ENCODE results near the gene OSBPL1A. TPM values are rescaled to one million over a fixed set of nuclear protein-coding genes. Genes with fewer than 3 reads are reported as not detected.
"Not testable (repeated sequence)": the region's sequence is repeated elsewhere in the genome, so short reads cannot be mapped to it uniquely, and the experiment has no call there.

Gene OSBPL1A
- total RNA-seq, 2 experiments from 2014 or later = 2.9 to 3.4 TPM

DNA sequence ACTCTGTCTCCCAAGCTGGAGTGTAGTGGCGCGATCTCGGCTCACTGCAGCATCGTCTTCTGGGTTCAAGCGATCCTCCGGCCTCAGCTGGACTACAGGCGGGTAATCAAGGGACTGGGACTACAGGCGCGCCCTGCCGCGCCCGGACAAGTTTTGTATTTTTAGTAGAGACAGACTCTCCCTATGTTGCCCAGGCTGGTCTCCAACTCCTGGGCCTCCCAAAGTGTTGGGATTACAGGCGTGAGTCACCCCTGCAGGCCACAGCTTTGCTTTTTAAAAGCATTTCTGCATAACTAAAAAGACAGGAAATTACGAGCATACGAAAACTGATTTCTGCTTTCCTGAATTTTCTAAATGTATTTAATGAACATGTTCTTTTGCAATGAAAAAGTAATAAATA, 916 bp upstream of the OSBPL1A start:
- intact Hi-C loops (cut with DNase I, micrococcal nuclease) = loop anchor here in 1 of 2 experiments (5.0 kb wide), 1 partner anchor 59 kb away; no protein-coding TSS in a partner anchor

DNA sequence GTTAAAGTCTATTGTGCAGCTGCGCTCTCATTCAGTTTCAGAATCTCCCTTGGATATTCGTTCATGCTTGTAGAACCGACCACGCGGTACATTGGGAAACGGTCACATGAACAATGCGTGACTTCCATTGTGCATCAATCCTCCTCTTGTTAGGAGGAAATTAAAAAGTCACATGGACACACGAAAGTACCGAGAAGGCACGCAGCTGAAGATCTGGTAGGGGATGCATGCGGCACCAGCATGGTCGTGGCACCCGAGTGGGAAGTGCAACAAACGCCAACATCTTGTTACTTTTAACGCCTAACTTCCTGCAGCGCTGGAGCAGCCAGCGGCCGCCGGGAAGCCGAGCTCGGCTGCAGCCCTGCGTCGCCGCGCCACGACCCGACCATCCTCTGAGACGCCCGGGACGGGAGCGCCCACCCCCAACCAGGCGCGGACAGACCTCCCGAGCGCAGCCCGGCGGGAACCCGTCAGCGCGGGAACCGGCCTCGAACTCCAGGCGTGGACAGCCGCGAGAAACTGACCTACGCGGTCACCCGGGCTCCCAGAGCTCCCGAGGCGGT, 412 bp downstream of the OSBPL1A start:
- Mint-ChIP-seq H3K36me3 (ENCODE audit: low read depth) (no peaks in the 10 kb centered on the region), H3K4me1 (peaks cover 28% of the 10 kb centered on the region), H3K4me3 (peak overlapping the region; percentile 76), H3K27me3 (peaks cover 12% of the 10 kb centered on the region), H3K9me3 (ENCODE audit: low read depth) (no peaks in the 10 kb centered on the region), H3K27ac (peak overlapping the region; percentile 59)
- peak; percentile 24 for ATAC-seq
- intact Hi-C loops (cut with DNase I, micrococcal nuclease) = loop anchor here (1.0 to 5.0 kb wide), 5 partner anchors 28 to 60 kb away; partner anchors contain the start of gene IMPACT (in 1 of the 2)
- peak; percentile 44 for DNase-seq
- POLR2A ChIA-PET = interaction anchor here (0.6 to 1.7 kb wide), 3 partner anchors 17 to 1889 kb away, joined by 5 to 6 read pairs (median 5); no protein-coding TSS in a partner anchor
- CTCF ChIA-PET = interaction anchor here (0.6 to 2.0 kb wide), 9 partner anchors 27 to 1558 kb away, joined by 3 to 11 read pairs (median 3); no protein-coding TSS in a partner anchor

More for the DNA sequence above, 916 bp upstream of the OSBPL1A start:
- ChIA-PET POLR2A (interaction anchor here (1.7 kb wide), 1 partner anchor 30 kb away, joined by 6 read pairs; no protein-coding TSS in a partner anchor), CTCF (interaction anchor here (0.5 to 1.7 kb wide), 3 partner anchors 16 to 90 kb away, joined by 4 to 11 read pairs (median 5); no protein-coding TSS in a partner anchor)
- no peak for DNase-seq
- Mint-ChIP-seq H3K36me3 (ENCODE audit: low read depth) (no peaks in the 10 kb centered on the region), H3K27me3 (peaks cover 16% of the 10 kb centered on the region), H3K4me3 (peak overlapping the region; percentile 76), H3K4me1 (peaks cover 28% of the 10 kb centered on the region), H3K27ac (no peak overlapping the region), H3K9me3 (ENCODE audit: low read depth) (no peaks in the 10 kb centered on the region)
- ATAC-seq = no peak

DNA sequence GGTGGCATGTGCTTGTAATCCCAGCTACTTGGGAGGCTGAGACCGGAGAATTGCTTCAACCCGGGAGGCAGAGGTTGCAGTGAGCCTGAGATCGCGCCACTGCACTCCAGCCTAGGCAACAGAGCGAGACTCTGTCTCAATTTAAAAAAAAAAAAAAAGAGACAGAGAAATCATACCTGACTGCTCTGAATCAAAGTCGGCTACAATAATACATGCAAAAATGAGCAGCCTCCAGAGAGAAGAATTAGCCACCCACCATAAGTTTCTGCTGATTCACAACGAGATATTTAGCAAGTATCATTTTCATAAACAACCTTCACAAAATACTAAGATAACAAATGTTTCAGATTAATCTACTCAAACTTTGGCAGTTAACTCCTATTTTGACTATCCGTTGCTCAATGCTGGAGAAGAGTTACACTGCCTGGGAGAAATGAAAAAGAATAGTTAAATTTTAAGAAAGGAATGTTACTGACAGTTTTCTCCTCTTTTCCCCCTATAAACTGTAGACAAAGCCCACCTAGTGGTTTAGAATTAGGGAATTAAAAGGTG, 1.5 kb downstream of the OSBPL1A start:
- H3K4me3 Mint-ChIP-seq = no peak overlapping the region
- intact Hi-C loops (cut with DNase I, micrococcal nuclease) = loop anchor here (2.0 to 5.0 kb wide), 4 partner anchors 27 to 61 kb away; partner anchors contain the start of gene IMPACT (in 1 of the 2)

DNA sequence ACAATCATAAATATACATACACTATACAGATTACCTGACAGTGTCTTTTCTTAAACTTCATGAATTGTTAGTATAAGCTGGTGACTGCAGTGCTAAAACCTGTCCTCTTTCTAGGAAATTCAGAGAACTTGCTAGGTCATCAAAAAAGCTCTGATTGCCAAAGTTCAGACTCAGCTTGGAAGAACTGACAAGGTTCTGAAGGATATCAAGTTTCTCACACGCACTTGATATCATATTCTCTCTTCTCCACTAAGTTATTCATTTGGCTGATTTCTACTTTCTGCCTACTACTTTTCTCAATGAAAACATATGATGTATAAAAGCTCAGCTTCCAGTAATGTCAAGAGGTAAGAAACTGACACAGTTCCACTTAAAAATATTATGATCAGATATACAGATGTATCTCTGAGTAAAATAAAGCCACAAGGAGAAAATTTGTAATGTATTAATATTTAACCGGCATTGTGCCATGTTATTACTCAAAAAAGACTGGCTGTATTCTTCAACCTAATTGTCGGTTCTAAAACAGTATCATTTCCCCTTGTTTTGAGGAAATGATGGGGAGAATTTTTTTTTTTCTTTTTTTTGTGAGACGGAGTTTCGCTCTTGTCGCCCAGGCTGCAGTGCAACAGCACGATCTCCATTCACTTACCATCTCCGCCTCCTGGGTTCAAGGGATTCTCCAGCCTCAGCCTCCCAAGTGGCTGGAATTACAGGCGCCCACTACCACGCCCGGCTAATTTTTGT, 2.4 kb downstream of the OSBPL1A start:
- H3K27me3 Mint-ChIP-seq = peaks cover 14% of the 10 kb centered on the region
- ChIA-PET CTCF (no interaction called here), POLR2A (interaction anchor here (0.5 to 0.9 kb wide), 2 partner anchors 22 to 26 kb away, joined by 3 read pairs; no protein-coding TSS in a partner anchor)
- ATAC-seq (no peak), DNase-seq (no peak)
- intact Hi-C loops (cut with DNase I, micrococcal nuclease) = loop anchor here in 1 of 2 experiments (5.0 kb wide), 1 partner anchor 62 kb away; no protein-coding TSS in a partner anchor
- peaks cover 19% of the 10 kb centered on the region for H3K4me1 Mint-ChIP-seq
- H3K36me3 Mint-ChIP-seq (ENCODE audit: low read depth) = peaks cover 2% of the 10 kb centered on the region
- no peaks in the 10 kb centered on the region for H3K9me3 Mint-ChIP-seq (ENCODE audit: low read depth)
- H3K4me3 Mint-ChIP-seq = no peak overlapping the region
- H3K27ac Mint-ChIP-seq = no peak overlapping the region

More for the DNA sequence above, 1.5 kb downstream of the OSBPL1A start:
- H3K9me3 Mint-ChIP-seq (ENCODE audit: low read depth) = no peaks in the 10 kb centered on the region
- no peak overlapping the region for H3K27ac Mint-ChIP-seq
- peaks cover under 1% of the 10 kb centered on the region for H3K36me3 Mint-ChIP-seq (ENCODE audit: low read depth)
- POLR2A ChIA-PET = no interaction called here
- H3K4me1 Mint-ChIP-seq = peaks cover 26% of the 10 kb centered on the region
- ATAC-seq = no peak
- H3K27me3 Mint-ChIP-seq = peaks cover 12% of the 10 kb centered on the region
- CTCF ChIA-PET = interaction anchor here (0.7 to 2.0 kb wide), 3 partner anchors 26 to 219 kb away, joined by 3 to 10 read pairs (median 3); no protein-coding TSS in a partner anchor
- no peak for DNase-seq

DNA sequence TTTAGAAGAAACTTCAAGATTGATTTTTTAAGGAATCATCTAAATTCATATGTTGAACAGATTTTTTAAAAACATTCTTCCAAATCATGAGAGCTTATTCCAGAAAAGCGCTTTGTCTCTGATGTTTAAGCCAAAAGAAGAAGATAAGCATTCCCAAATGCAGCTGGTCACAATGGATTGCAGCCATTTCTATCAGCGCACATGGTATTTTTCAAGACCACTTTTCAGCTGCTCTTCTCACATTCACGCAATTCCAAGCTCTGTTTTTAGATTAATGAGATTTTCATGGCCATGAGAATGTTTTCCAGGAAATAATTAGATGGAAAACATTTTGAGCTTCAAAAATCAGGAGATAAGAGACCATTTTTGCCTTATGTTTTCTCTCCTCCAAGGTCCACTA, 8.7 kb downstream of the OSBPL1A start:
- Mint-ChIP-seq H3K36me3 (ENCODE audit: low read depth) (peaks cover 4% of the 10 kb centered on the region), H3K9me3 (ENCODE audit: low read depth) (no peaks in the 10 kb centered on the region), H3K4me3 (no peak overlapping the region), H3K27me3 (peaks cover 3% of the 10 kb centered on the region), H3K27ac (no peak overlapping the region), H3K4me1 (no peaks in the 10 kb centered on the region)
- ChIA-PET CTCF (interaction anchor here (0.6 to 0.9 kb wide), 3 partner anchors 20 to 666 kb away, joined by 3 to 6 read pairs (median 3); no protein-coding TSS in a partner anchor), POLR2A (no interaction called here)
- intact Hi-C loops (cut with DNase I, micrococcal nuclease) = no loop called here
- DNase-seq = no peak
- ATAC-seq = no peak

DNA sequence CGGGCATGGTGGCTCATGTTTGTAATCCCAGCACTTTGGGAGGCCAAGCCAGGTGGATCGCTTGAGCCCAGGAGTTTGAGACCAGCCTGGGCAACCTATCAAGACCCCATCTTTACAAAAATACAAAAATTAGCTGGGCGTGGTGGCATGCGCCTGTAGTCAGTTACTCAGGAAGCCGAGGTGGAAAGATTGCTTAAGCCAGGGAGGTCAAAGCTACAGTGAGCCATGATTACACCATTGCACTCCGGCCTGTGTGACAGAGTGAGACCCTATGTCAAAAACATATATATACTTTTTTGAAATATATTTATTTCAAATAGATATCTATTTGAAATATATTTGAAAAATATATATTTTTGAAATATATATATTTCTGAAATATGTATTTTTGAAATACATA, 10.9 kb downstream of the OSBPL1A start:
- peaks cover 4% of the 10 kb centered on the region for H3K36me3 Mint-ChIP-seq (ENCODE audit: low read depth)
- ATAC-seq (no peak), DNase-seq (no peak)
- no peaks in the 10 kb centered on the region for H3K9me3 Mint-ChIP-seq (ENCODE audit: low read depth)
- no peak overlapping the region for H3K27ac Mint-ChIP-seq
- ChIA-PET POLR2A (no interaction called here), CTCF (no interaction called here)
- peaks cover 3% of the 10 kb centered on the region for H3K27me3 Mint-ChIP-seq
- H3K4me3 Mint-ChIP-seq = no peak overlapping the region
- no peaks in the 10 kb centered on the region for H3K4me1 Mint-ChIP-seq
- intact Hi-C loops (cut with DNase I, micrococcal nuclease) = no loop called here

DNA sequence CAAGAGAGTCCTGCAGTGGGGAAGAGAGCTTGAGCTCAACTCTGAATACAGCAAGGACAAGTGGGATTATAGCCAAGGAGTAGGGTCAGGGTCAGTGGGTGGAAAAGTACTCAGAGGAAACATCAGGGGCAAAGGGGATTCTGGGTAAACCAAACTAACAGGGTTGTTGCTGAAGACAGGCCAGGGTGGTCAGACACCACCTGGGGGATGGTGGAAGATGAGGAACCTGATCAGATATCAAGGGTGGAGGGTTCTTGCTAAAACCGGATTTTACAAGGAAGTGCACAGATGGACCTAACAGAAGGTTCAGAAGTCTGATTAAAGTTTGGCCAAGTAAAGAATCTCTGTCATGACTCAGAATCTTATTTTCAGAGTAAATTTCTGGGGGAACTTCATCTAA, 16.5 kb downstream of the OSBPL1A start:
- Mint-ChIP-seq H3K4me3 (no peak overlapping the region), H3K36me3 (ENCODE audit: low read depth) (peaks cover 2% of the 10 kb centered on the region), H3K4me1 (peaks cover 12% of the 10 kb centered on the region), H3K27me3 (no peaks in the 10 kb centered on the region), H3K9me3 (ENCODE audit: low read depth) (no peaks in the 10 kb centered on the region), H3K27ac (no peak overlapping the region)
- ATAC-seq (no peak), DNase-seq (no peak)
- intact Hi-C loops (cut with DNase I, micrococcal nuclease) = no loop called here
- ChIA-PET POLR2A (no interaction called here), CTCF (interaction anchor here (0.8 to 1.9 kb wide), 4 partner anchors 11 to 107 kb away, joined by 3 to 6 read pairs (median 4); no protein-coding TSS in a partner anchor)

DNA sequence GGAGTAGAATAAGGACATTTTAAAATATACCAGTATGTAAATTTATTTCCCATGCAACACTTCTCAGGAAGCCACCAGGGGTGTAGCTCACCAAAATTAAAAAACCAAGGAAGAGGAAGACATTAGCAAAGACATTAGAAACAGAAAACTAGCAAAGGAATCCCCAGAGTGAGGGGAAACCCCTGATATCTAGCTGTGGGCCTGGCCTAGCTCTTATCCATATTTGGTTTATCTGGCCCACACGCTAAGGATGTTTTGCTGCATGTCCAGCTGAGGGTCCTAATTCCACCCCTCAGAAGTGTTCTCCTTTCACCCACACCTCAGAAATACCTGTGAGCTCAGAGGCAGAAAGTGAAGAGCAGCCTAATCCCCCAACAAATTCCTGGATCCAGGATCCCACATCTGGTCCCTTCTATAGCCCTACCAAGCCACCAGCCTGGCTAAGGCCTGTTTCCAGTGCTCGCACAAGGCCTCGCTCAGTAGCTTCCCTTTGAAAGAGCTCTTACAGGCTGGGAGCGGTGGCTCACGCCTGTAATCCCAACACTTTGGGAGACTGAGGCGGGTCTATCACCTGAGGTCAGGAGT, 17.4 kb downstream of the OSBPL1A start:
- Mint-ChIP-seq H3K27me3 (no peaks in the 10 kb centered on the region), H3K4me3 (no peak overlapping the region), H3K4me1 (peaks cover 12% of the 10 kb centered on the region), H3K9me3 (ENCODE audit: low read depth) (no peaks in the 10 kb centered on the region), H3K36me3 (ENCODE audit: low read depth) (peaks cover 11% of the 10 kb centered on the region), H3K27ac (no peak overlapping the region)
- ChIA-PET POLR2A (no interaction called here), CTCF (interaction anchor here (0.8 to 1.9 kb wide), 4 partner anchors 11 to 108 kb away, joined by 3 to 6 read pairs (median 4); no protein-coding TSS in a partner anchor)
- intact Hi-C loops (cut with DNase I, micrococcal nuclease) = no loop called here
- ATAC-seq = no peak
- DNase-seq = no peak

DNA sequence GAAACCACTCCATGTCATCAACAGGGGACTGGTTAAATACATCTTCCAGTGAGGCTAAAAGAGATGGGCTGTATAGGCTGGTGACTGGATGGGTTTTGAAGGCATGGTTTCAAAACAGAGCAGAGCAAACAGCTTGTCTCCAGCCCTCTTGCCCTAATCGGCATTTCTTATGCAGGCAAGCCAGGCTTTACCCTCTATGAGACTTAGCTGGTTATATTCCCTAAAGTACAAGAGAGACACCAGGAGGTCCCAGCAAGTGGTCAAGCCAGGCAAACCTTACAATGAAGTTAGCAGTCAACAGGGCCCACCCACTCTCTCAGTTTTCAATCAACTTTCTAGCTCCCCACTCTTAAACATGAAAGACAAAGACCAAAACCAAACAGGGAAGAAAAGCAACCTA, 19.0 kb downstream of the OSBPL1A start:
- DNase-seq (no peak), ATAC-seq (no peak)
- intact Hi-C loops (cut with DNase I, micrococcal nuclease) = no loop called here
- no peak overlapping the region for H3K27ac Mint-ChIP-seq
- CTCF ChIA-PET = interaction anchor here (0.8 kb wide), 2 partner anchors 9 to 19 kb away, joined by 3 read pairs; no protein-coding TSS in a partner anchor
- POLR2A ChIA-PET = no interaction called here
- no peaks in the 10 kb centered on the region for H3K9me3 Mint-ChIP-seq (ENCODE audit: low read depth)
- peaks cover 12% of the 10 kb centered on the region for H3K4me1 Mint-ChIP-seq
- H3K4me3 Mint-ChIP-seq = no peak overlapping the region
- peaks cover 11% of the 10 kb centered on the region for H3K36me3 Mint-ChIP-seq (ENCODE audit: low read depth)
- H3K27me3 Mint-ChIP-seq = no peaks in the 10 kb centered on the region

DNA sequence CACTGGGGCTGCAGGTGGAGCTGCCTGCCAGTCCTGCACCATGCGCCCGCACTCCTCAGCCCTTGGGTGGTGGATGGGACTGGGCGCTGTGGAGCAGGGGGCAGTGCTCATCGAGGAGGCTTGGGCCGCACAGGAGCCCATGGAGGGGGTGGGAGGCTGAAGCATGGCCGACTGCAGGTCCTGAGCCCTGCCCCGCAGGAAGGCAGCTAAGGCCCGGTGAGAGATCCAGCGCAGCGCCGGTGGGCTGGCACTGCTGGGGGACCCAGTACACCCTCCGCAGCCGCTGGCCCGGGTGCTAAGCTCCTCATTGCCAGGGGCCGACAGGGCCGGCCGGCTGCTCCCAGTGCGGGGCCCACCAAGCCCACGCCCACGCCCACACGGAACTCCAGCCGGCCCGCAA, 21.1 kb downstream of the OSBPL1A start:
- H3K4me3 Mint-ChIP-seq; H3K27me3 Mint-ChIP-seq; intact Hi-C loops (cut with DNase I, micrococcal nuclease); H3K9me3 Mint-ChIP-seq (ENCODE audit: low read depth); H3K27ac Mint-ChIP-seq; ATAC-seq; POLR2A ChIA-PET; DNase-seq: not testable (repeated sequence)
- CTCF ChIA-PET = interaction anchor here (0.6 kb wide), 1 partner anchor 138 kb away, joined by 3 read pairs; no protein-coding TSS in a partner anchor
- Mint-ChIP-seq H3K4me1 (peaks cover 12% of the 10 kb centered on the region), H3K36me3 (ENCODE audit: low read depth) (peaks cover 15% of the 10 kb centered on the region)

DNA sequence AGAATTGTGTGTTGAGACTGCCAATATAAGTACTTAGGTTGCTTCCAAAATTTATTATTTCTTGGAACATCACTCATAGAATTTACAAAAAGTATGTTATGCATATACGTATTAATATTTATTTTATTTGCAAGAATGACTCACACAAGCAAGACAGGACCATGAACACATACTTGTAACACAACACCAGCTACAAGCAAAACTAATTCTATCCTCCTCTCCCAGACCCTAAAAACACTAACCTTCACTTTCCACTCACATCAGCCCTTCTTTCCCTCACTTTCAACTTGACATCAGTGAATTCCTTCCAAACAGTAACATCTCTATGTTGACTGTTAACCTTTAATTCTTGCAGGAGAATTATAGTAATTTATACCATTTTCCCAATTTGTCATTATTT, 24.3 kb downstream of the OSBPL1A start:
- ChIA-PET POLR2A (no interaction called here), CTCF (interaction anchor here (1.8 kb wide), 1 partner anchor 39 kb away, joined by 4 read pairs; no protein-coding TSS in a partner anchor)
- Mint-ChIP-seq H3K9me3 (ENCODE audit: low read depth) (peaks cover 2% of the 10 kb centered on the region), H3K36me3 (ENCODE audit: low read depth) (peaks cover 20% of the 10 kb centered on the region), H3K27ac (no peak overlapping the region), H3K4me3 (no peak overlapping the region), H3K27me3 (peaks cover 3% of the 10 kb centered on the region), H3K4me1 (peaks cover 25% of the 10 kb centered on the region)
- DNase-seq (no peak), ATAC-seq (no peak)
- intact Hi-C loops (cut with DNase I, micrococcal nuclease) = no loop called here
